Heart left ventricle (tissue), 16 donors: ENCODE results near the gene IFT122. TPM values are rescaled to one million over a fixed set of nuclear protein-coding genes. Genes with fewer than 3 reads are reported as not detected.
A peak's percentile ranks its signal among the peaks of the same experiment; 100 is the strongest.
"Not testable (repeated sequence)": the region's sequence is repeated elsewhere in the genome, so short reads cannot be mapped to it uniquely, and the experiment has no call there.

Source experiments
- ATAC-seq, 4 donors: fragments of 200-7000 bp; cut with Tn5 transposase; one replicate each; pipeline ENCODE4 v1.9.1; 2020 to 2022; ENCODE audit warnings: moderate library complexity in 4 of 4, mild to moderate bottlenecking in 3 of 4, moderate number of reproducible peaks in 1 of 4
- DNase-seq, 5 donors: peaks; one replicate each; pipeline ENCODE4 v3.0.0-alpha.2; 2020
- H3K27ac ChIP-seq, 12 donors: fragments of 200-600 bp; sonication (generic) in 4 of 12; one replicate each; pipeline versions ENCODE4 v1.5.0 to v1.8.0; 2016 to 2022; ENCODE audit warnings: mild to moderate bottlenecking in 2 of 12
- H3K27me3 ChIP-seq, 9 donors: fragments of 200-600 bp; sonication (generic) in 2 of 9; one replicate each; pipeline versions ENCODE4 v1.5.1 to v1.8.0; 2016 to 2022; ENCODE audit warnings: mild to moderate bottlenecking in 3 of 9
- H3K36me3 ChIP-seq, 9 donors: fragments of 200-600 bp; sonication (generic) in 2 of 9; one replicate each; pipeline versions ENCODE4 v1.5.0 to v1.8.0; 2018 to 2022; ENCODE audit warnings: mild to moderate bottlenecking in 2 of 9
- H3K4me1 ChIP-seq, 12 donors: fragments of 200-600 bp; sonication (generic) in 4 of 12; one replicate each; pipeline versions ENCODE4 v1.5.0 to v1.8.0; 2016 to 2022; ENCODE audit warnings: mild to moderate bottlenecking in 3 of 12
- H3K4me3 ChIP-seq, 12 donors: fragments of 200-600 bp; sonication (generic) in 4 of 12; one replicate each; pipeline versions ENCODE4 v1.5.0 to v1.8.0; 2017 to 2022; ENCODE audit warnings: mild to moderate bottlenecking in 9 of 12, moderate library complexity in 4 of 12
- H3K9me3 ChIP-seq, 12 donors: fragments of 200-600 bp; sonication (generic) in 4 of 12; one replicate each; pipeline versions ENCODE4 v1.5.0 to v1.8.0; 2016 to 2022; ENCODE audit warnings: mild to moderate bottlenecking in 1 of 12
- POLR2A ChIP-seq, 2 donors: fragments of 450-650 bp; IDR thresholded peaks; one replicate each; pipeline ENCODE4 v1.6.1; 2017; ENCODE audit warnings: antibody characterized with exemption in 2 of 2, mild to moderate bottlenecking in 2 of 2, moderate library complexity in 2 of 2
- WGBS, 4 donors: extraction: QIAGEN DNeasy Blood & Tissue Kit in 2 of 4; methylation state at CpG; one replicate each; pipeline versions ENCODE4 v1.1.5 to v1.1.7; 2013 to 2018; 5-methylcytosine and 5-hydroxymethylcytosine counted together
- intact Hi-C, 10 donors: fragments of 100-400 bp; cut with DNase I; formaldehyde crosslinking; loops; one replicate each; pipeline versions ENCODE4 v1.11.1 to v1.14.2; 2022
- polyA plus RNA-seq, 2 donors: library from polyadenylated mRNA; stranded (reverse); fragments of 200-250 nt; gene quantifications; one replicate each; pipeline ENCODE4 v1.2.3, GENCODE V29; 2013
- total RNA-seq, 9 donors: library from RNA; depleted of rRNA in 2 of 9; stranded (reverse); fragments of >200 nt in 2 of 9; fragmentation: NEBNext Ultra II Directional in 3 of 9; extraction: Animal tissue kit (Norgen Biotek cat#: 25700) in 3 of 9; gene quantifications; one replicate each; pipeline versions ENCODE4 v1.1.0 to v1.2.4, GENCODE V29; 2016 to 2023
- TF ChIP-seq, protein P1 (sequence below), 12 donors: fragments of 200-600 bp; sonication (generic) in 4 of 12; IDR thresholded peaks; one replicate each; pipeline versions ENCODE4 v1.5.0 to v1.8.0; 2018 to 2022; ENCODE audit warnings: antibody characterized with exemption in 12 of 12, mild to moderate bottlenecking in 5 of 12
- donor health status: ischemic (EF 13 %, LVEDD 7.1; RV severe dilation, severe dysfunction).
- donor health status: healthy with polysubstance abuse.
- donor health status: DM: no; HTN: yes; CAD: no.
- donor health status: DM: no; HTN: no; CAD: no.
- donor health status: ischemic (EF 25% LVEDD 6.9; RV normal size, moderate dysfunction).
- donor health status: ischemic (EF 25% LVEDD 5.7; RV mildly dilated, moderate dysfunction).
- donor health status: healthy.
- donor health status: DM: yes; HTN: yes; CAD: no.
- donor health status: ischemic (EF 35%, LVEDD 5.7; RV mildly dilated, moderate dysfunction).
- donor health status: nonischemic (EF 11% LVEDD 7.7; RV severe dilation, severe dysfunction).
- donor health status: DM: yes; HTN: yes; CAD: no.
- donor health status: PGD.
- donor health status: ischemic (EF 29% LVEDD 5.4; RV normal size, mild dysfunction).
- donor health status: nonischemic (EF 23%, LVEDD 6.1; RV moderate dilation, normal function).

The IFT122 gene
- total and polyA plus RNA-seq, 11 donors: 7.2 to 34.2 (median 16.6) TPM

DNA sequence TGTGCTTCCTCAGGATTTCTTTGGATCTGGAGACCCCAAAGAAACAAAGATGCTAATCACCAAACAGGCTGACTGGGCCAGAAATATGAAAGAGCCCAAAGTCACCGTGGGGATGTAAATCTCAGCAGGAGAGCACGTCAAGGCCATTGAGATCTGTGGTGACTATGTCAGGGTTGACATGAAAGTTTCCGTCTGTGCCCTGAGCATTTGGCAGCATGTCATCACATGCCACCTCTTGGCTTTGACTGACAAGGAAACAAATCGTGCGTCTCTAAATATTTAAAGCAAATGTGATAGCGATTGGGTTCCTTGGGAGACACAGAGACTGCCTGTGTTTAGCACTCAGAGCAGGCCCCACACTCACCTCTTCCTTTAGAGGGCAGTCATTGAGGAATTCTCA, 46.8 kb upstream of the IFT122 start:
- no peak for DNase-seq
- Histone ChIP-seq H3K4me1 (peaks cover 3 to 46% (median 14%) of the 10 kb centered on the region in 12 donors), H3K9me3 (no peaks in the 10 kb centered on the region), H3K27me3 (no peaks in the 10 kb centered on the region), H3K27ac (peak overlapping the region in 1 of 12 donors; percentile 25), H3K36me3 (peaks cover 0 to 66% (median 44%) of the 10 kb centered on the region in 9 donors), H3K4me3 (no peak overlapping the region)
- intact Hi-C loops: no loop called here
- 39 to 55% (median 53%) methylated on average over 6 of the region's 6 CpGs for WGBS, 4 donors
- TF ChIP-seq POLR2A (IDR thresholded peaks at IDR 0.05): no peak
- TF ChIP-seq, protein P1, sequence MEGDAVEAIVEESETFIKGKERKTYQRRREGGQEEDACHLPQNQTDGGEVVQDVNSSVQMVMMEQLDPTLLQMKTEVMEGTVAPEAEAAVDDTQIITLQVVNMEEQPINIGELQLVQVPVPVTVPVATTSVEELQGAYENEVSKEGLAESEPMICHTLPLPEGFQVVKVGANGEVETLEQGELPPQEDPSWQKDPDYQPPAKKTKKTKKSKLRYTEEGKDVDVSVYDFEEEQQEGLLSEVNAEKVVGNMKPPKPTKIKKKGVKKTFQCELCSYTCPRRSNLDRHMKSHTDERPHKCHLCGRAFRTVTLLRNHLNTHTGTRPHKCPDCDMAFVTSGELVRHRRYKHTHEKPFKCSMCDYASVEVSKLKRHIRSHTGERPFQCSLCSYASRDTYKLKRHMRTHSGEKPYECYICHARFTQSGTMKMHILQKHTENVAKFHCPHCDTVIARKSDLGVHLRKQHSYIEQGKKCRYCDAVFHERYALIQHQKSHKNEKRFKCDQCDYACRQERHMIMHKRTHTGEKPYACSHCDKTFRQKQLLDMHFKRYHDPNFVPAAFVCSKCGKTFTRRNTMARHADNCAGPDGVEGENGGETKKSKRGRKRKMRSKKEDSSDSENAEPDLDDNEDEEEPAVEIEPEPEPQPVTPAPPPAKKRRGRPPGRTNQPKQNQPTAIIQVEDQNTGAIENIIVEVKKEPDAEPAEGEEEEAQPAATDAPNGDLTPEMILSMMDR (IDR thresholded peaks at IDR 0.05): no peak
- ATAC-seq: no peak

DNA sequence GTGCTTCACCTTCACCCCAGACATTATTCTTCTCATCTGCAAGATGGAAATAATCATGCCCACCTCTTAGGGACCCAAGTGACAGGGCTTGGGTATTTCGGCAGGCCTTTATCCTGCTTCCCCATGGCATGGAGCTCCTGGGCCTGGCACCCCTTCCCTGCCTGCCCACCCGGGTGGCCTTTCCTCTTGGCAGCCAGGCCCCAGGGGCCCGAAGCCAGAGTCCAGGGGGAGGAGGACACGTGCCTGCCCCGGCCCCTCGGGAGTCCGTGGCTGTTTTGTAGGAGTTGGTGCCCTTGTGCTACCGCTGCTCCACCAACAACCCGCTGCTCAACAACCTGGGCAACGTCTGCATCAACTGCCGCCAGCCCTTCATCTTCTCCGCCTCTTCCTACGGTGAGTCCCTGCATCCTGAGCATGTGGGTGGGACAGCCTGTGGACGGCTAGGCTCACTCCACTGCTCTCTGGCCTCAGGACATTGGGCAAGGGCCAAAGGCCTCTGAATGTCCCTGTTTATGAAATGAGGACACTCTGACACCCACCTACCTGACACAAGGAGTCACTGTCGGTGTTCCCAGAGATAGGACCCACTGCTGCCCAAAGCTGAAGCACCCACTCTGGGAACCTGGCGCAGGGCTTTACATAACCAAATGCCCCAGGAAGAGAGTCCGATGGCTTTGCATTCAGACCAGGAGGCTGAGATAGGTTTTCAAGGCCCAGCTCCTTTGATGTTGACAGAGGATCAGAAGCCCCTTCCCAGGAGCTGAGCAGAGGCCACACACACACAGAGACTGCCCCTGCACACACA, 46.1 kb upstream of the IFT122 start:
- Histone ChIP-seq H3K4me1 (peaks cover 3 to 50% (median 19%) of the 10 kb centered on the region in 12 donors), H3K36me3 (peaks cover 0 to 63% (median 44%) of the 10 kb centered on the region in 9 donors), H3K27ac (peak overlapping the region in 1 of 12 donors; percentile 25)
- intact Hi-C loops, H3K4me3 ChIP-seq, H3K27me3 ChIP-seq, H3K9me3 ChIP-seq, ATAC-seq: not testable (repeated sequence)
- WGBS, 4 donors: 77 to 88% (median 81%) methylated on average over 2 to 14 of the region's 17 CpGs
- DNase-seq: peak in 1 of 5 donors; percentile 14

DNA sequence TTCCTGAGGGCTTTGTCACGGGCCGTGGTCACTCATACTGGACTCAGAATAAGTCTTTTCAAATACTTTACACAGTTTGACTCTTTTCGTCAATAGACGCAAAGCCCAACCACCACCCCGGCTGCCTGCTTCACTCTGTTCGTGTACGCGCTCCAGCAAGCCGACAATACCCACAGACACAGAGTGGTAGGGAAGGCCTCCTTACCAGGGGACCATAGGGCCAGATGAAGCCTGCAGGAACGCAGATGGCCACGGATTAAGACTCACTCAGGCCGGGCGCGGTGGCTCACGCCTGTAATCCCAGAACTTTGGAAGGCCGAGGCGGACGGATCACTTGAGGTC, 41.2 kb upstream of the IFT122 start:
- H3K36me3 ChIP-seq: peaks cover 0 to 20% (median 8%) of the 10 kb centered on the region in 9 donors
- intact Hi-C loops: no loop called here
- H3K9me3 ChIP-seq: no peaks in the 10 kb centered on the region
- no peaks in the 10 kb centered on the region for H3K27me3 ChIP-seq
- ATAC-seq (peak in 3 of 4 donors; percentile 20 to 33 (median 32)), DNase-seq (peak in 2 of 5 donors; percentile 23 to 32)
- H3K27ac ChIP-seq: peak overlapping the region; percentile 64 to 97 (median 88)
- 1% methylated on average over 15 to 18 of the region's 18 CpGs for WGBS, 4 donors
- peak overlapping the region; percentile 57 to 99 (median 82) for H3K4me3 ChIP-seq
- TF ChIP-seq, protein P1 (IDR thresholded peaks at IDR 0.05): no peak
- TF ChIP-seq POLR2A (IDR thresholded peaks at IDR 0.05): no peak
- H3K4me1 ChIP-seq: peaks cover 0 to 36% (median 13%) of the 10 kb centered on the region in 12 donors

DNA sequence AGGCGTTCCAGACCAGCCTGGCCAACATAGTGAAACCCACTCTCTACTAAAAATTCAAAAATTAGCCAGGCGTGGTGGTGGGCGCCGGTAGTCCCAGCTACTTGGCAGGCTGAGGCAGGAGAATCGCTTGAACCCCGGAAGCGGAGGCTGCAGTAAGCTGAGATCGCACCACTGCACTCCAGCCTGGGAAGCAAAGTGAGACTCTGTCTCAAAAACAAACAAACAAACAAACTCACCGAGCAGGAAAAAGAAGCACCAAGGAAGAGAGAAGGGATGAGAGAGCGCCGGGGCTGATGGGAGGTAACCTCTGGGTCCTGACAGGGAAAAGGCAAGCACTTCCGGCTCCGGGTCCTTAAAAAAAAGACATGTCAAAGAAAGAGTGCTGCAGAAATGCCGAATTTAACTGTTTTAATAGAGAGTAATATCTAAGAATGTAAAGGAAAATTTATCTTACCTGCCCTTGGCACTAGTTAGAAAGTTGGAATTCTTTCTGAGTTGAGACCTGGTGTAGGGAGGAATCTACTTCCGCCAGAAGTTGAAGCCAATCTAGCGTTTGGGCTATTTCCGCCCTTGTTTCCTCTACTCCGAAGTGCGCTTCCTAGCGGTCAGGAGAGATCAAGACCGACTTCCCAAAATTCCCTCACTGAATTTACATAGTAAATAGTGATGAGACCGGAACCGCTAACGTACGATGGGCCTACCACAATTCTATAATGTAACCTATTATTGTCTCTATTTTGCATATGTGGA, 40.7 kb upstream of the IFT122 start:
- WGBS, 4 donors: 0 to 1% (median 1%) methylated on average over 25 of the region's 25 CpGs

More for the DNA sequence above, 40.7 kb upstream of the IFT122 start:
- H3K4me3 ChIP-seq: peak overlapping the region; percentile 57 to 99 (median 82)
- no peaks in the 10 kb centered on the region for H3K27me3 ChIP-seq
- H3K27ac ChIP-seq: peak overlapping the region; percentile 64 to 97 (median 88)
- ATAC-seq: peak; percentile 79 to 94 (median 90)
- no peaks in the 10 kb centered on the region for H3K9me3 ChIP-seq
- no peak for TF ChIP-seq POLR2A (IDR thresholded peaks at IDR 0.05)
- TF ChIP-seq, protein P1 (IDR thresholded peaks at IDR 0.05): peak; percentile 70 to 94 (median 80)
- peaks cover 0 to 32% (median 13%) of the 10 kb centered on the region in 12 donors for H3K4me1 ChIP-seq
- intact Hi-C loops: no loop called here
- peaks cover 0 to 20% (median 6%) of the 10 kb centered on the region in 9 donors for H3K36me3 ChIP-seq
- DNase-seq: peak; percentile 72 to 89 (median 85)
